Measurements from ENCODE around the gene ARHGEF39.

Gene ARHGEF39

DNA sequence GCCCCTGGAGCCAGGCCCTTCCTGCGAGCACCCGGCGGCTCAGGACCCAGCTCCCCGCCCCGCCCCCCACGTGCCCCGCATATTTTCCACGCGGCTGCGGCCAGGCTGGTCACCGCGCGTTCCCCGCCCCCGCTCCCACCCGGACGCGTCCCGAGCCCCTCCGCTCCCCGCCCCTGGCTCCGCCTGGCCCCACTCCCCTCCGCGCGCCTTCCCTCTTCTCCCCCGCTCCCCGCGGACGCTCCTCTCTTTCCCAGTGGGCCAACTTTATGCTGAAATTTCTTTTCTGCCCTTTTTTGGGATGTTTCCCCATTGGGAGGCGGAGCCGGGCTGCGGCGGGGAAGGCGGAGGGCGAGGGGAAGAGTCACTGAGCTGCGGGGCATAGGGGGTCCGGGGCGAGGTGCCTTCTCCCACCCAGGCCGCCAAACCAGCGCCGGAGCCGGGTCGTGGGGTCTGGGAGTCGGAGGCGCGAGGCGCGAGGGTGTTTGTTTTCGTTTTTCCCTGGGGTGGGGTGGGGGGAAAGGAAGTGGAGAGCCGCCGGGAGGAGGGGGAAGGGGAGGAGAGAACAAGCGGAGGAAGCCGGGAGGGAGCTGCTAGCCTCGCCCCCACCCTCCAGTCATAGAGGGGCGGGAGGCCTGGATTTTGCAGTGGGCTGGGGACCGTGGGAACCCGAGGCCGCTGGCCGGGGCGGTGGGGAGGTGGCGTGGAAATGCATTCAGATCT lies 25.8 kb upstream of the ARHGEF39 start:
- DNase-seq = peak in 1 of 2 experiments; percentile 34

DNA sequence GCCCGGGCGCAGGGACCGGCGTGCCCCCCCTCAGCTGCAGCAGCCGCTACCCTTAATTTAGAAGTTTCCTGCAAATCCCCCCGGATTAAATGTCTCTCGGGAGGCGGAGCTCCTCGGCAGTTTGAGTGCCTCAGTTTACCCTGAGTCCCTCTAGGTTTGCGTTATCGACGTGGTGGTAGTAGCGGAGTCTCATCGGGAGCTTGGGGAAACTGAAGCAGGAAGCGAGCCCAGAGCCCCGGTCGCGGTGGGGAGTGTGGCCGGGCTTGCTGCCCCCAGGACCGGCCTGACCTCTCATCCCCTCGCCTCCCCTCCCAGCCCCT lies 25.3 kb upstream of the ARHGEF39 start:
- peak in 1 of 2 experiments; percentile 12 for DNase-seq

DNA sequence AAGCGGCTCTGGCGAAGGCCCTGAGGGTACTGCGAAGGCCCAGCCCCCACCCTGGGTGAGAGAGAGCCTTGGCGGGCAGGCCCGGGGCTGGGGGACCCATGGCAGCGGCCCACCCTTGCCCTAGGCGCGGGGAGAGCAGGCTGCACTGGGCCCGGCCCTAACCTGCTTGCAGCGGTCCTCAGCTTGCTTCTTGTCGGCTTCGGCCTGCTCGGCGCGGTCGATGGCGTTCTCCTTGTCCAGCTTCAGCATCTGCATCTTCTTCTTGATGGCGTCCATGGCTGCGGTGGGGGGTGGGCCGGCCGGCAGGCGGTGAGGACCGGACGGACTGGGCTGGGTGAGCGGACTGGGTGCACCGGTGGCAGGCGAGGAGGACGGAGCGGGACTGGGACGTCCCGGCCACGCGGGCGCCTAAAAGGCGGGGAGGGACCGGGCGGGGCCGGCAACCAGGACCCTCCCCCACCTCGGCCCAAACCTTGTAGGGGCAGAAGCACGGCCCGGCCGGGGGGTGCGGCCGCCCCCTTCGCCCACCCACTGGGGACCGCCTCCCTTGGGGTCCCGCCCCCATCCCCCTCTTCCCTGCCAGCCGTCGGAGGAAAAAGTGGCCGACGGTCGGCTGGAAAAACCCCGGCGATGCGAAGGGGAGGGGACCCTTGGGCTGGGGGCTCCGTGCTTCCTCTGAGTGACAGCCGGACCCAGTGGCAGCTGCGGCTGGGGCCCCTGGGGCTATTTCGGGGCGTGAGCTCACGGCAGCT lies 24.7 kb upstream of the ARHGEF39 start, which contains the start of gene TPM2:
Gene TPM2, minus strand, starts transcription at position 384 of the 752 bp plus-strand sequence. Its CDS starts 108 bp downstream, at position 276.
- no peak for DNase-seq

GRCh38 chr9:35688558-35689541 lies 23.9 kb upstream of the ARHGEF39 start:
- DNase-seq = no peak

- DNase-seq = no peak
These were observed 23.1 kb upstream of the ARHGEF39 start for GRCh38 chr9:35687972-35688557.

GRCh38 chr9:35687306-35687705 lies 22.3 kb upstream of the ARHGEF39 start:
- no peak for DNase-seq

GRCh38 chr9:35686222-35687203 lies 21.5 kb upstream of the ARHGEF39 start:
- DNase-seq = no peak

DNA sequence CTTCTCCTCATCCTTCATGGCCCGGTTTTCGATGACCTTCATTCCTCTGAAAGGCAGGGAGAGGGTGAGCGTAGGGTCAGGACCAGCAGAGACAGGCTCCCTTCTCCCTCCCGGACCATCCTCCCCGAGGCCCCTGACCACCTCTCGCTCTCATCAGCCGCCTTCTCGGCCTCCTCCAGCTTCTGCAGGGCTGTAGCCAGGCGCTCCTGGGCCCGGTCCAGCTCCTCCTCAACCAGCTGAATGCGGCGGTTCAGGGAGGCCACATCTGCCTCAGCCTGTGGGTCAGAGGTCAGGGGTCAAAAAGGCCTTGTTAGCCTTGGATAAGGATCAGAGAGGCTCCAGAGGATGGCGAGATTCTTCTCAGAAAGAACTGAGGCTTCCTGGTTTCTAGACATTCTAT lies 20.5 kb upstream of the ARHGEF39 start:
- no peak for DNase-seq

- no peak for DNase-seq
These were observed 19.9 kb upstream of the ARHGEF39 start for GRCh38 chr9:35684921-35685320.

- no peak for DNase-seq
These were observed 18.3 kb upstream of the ARHGEF39 start for GRCh38 chr9:35683323-35683722.

- no peak for DNase-seq
These were observed 17.7 kb upstream of the ARHGEF39 start for GRCh38 chr9:35682520-35683315.

DNA sequence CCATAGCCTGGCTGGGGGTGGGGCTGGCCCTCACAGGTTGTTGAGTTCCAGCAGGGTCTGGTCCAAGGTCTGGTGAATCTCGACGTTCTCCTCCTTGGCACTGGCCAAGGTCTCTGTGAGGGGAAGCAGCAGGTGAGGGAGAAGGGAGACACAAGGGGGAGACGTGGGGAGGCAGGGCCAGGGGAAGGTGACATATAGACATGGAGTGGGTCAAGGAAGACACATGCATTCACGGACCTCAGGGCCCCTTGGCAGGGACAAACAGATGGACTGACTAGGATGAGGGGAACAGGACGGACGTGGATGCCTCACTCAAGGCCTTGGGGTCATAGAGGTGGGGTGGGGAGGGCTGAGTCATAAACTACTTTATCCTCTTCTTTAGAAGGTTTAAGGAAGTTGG lies 17.1 kb upstream of the ARHGEF39 start:
- no peak for DNase-seq

DNA sequence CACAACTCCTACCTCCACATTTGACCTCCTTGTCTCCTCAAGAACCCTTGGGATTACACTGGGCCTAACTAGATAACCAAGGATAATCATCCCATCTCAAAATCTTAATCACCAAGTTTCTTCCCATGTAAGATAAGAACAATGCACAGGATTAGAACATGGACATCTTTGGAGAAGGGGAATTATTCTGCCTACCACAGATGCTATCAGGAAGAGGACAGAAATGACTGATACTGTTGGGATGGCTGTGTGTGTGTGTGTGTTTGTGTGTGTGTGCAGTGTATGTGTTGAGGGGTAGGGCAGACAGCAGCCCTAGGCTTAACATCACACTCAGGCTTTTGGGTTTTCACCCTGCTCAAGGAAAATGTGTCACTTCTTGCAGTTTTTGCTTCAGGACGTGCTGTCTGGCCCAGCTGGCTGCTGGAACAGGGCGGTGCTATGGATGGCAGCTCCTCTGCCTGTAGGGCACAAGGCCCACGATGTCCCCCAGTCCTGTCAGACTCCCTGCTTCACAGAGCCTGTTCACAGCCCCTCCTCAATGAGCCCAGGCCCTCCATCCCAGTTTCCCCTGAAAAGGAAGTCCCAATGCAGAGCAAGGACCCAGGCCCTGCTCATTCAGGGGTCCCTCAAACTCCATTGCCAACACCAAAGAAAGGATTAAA lies 16.5 kb upstream of the ARHGEF39 start:
- DNase-seq = no peak

DNA sequence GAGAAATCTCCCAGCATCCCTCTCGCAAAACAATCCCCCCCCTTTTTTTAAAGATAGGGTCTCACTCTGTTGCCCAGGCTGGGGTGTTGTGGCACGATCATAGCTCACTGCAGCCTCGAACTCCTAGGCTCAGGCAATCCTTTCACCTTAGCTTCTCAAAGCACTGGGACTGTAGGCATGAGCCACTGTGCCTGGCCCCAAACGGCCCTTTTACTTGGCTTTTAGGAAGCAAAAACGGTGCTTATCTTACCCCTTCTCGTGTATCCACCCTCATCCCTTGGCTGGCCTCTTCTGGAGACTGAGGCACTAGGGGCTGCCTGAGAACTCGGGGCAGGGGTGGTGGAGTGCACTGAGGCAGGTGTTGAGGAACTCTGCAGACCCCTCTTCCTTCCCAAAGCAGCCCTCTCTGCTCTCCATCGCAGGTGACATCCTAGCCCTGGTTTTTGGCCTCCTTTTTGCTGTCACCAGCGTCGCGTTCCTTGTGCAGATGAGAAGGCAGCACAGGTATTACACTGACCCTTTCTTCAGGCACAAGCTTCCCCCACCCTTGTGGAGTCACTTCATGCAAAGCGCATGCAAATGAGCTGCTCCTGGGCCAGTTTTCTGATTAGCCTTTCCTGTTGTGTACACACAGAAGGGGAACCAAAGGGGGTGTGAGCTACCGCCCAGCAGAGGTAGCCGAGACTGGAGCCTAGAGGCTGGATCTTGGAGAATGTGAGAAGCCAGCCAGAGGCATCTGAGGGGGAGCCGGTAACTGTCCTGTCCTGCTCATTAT lies 15.5 kb upstream of the ARHGEF39 start:
- DNase-seq = no peak

GRCh38 chr9:35679766-35680330 lies 14.9 kb upstream of the ARHGEF39 start:
- DNase-seq = no peak

GRCh38 chr9:35679091-35679490 lies 14.1 kb upstream of the ARHGEF39 start:
- no peak for DNase-seq

- DNase-seq = no peak
These were observed 10.9 kb upstream of the ARHGEF39 start for GRCh38 chr9:35675732-35676392.

DNA sequence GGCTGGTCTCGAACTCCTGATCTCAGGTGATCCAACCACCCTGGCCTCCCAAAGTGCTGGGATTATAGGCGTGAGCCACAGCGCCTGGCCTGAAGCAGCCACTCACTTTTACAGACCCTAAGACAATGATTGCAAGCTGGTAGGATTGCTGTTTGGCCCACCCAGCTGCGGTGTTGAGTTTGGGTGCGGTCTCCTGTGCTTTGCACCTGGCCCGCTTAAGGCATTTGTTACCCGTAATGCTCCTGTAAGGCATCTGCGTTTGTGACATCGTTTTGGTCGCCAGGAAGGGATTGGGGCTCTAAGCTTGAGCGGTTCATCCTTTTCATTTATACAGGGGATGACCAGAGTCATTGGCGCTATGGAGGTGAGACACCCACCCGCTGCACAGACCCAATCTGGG lies 10.2 kb upstream of the ARHGEF39 start:
- DNase-seq = no peak

DNA sequence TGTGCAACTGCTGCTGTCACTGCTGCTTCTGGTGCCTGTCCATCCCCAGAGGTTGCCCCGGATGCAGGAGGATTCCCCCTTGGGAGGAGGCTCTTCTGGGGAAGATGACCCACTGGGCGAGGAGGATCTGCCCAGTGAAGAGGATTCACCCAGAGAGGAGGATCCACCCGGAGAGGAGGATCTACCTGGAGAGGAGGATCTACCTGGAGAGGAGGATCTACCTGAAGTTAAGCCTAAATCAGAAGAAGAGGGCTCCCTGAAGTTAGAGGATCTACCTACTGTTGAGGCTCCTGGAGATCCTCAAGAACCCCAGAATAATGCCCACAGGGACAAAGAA lies 9.0 kb upstream of the ARHGEF39 start:
- DNase-seq = no peak

Data from NCI-H524 (cell line).